Panc1 (cell line): ENCODE measurements around the gene MMAB. TPM values are rescaled to one million over a fixed set of nuclear protein-coding genes. Genes with fewer than 3 reads are reported as not detected.

Experiments
- ATAC-seq: fragments of 200-7000 bp; cut with Tn5 transposase; 2 replicates; pipeline ENCODE4 v1.9.1; 2020; ENCODE audit warnings: mild to moderate bottlenecking, moderate library complexity
- BruUV-seq: library from RNA; stranded (reverse); fragments of 400-500 nt; replicated peaks from 2 replicates; lab custom pipeline; 2021; lab: Mats Ljungman, UMichigan
- CTCF ChIA-PET: fragments of 300-600 bp; sonication (Branson Sonifier 250); formaldehyde crosslinking; loops from one replicate; lab custom pipeline; 2022; ENCODE audit warnings: antibody characterized with exemption; lab: Charles Lee
- POLR2A ChIA-PET: fragments of 300-600 bp; sonication (Branson Sonifier 250); formaldehyde crosslinking; loops from one replicate; lab custom pipeline; 2022; ENCODE audit warnings: antibody characterized with exemption; lab: Charles Lee
- DNase-seq: peaks from one replicate; pipeline ENCODE4 v3.0.0-alpha.2; 2010; ENCODE audit warnings: low read depth, low spot score
- H3K27ac ChIP-seq: 2 replicates; pipeline ENCODE4 v1.5.1; 2011; ENCODE audit warnings: mild to moderate bottlenecking, low read length, inconsistent platforms
- H3K27me3 ChIP-seq: fragments of 200-500 bp; sonication (Bioruptor generic); 2 replicates; pipeline ENCODE4 v1.6.0; 2014; ENCODE audit warnings: low read length, inconsistent platforms; ENCODE audit not compliant: control insufficient read depth, insufficient read depth
- H3K36me3 ChIP-seq: fragments of 200-500 bp; sonication (Bioruptor generic); 2 replicates; pipeline ENCODE4 v1.5.1; 2014; ENCODE audit warnings: inconsistent platforms, mild to moderate bottlenecking, low read length, moderate library complexity; ENCODE audit not compliant: control insufficient read depth, insufficient read depth
- H3K4me1 ChIP-seq: 2 replicates; pipeline ENCODE4 v1.5.1; 2011; ENCODE audit warnings: inconsistent platforms, mild to moderate bottlenecking, low read length, moderate library complexity; ENCODE audit not compliant: control insufficient read depth, insufficient read depth
- H3K4me3 ChIP-seq, 2 experiments: 2 replicates each; pipeline ENCODE4 v1.5.1; 2011 to 2012; ENCODE audit warnings: low read depth in 2 of 2, low read length in 2 of 2, mild to moderate bottlenecking in 2 of 2, inconsistent platforms in 1 of 2, moderate library complexity in 1 of 2
- H3K9me3 ChIP-seq: fragments of 200-500 bp; sonication (Bioruptor generic); 2 replicates; pipeline ENCODE4 v1.5.1; 2014; ENCODE audit warnings: low read depth, mild to moderate bottlenecking, inconsistent platforms, low read length, moderate library complexity; ENCODE audit not compliant: control insufficient read depth, insufficient read depth
- POLR2AphosphoS5 ChIP-seq: IDR thresholded peaks from 2 replicates; pipeline ENCODE4 v1.6.1; 2012; ENCODE audit warnings: mild to moderate bottlenecking, low read depth, low read length, moderate library complexity
- SIN3A ChIP-seq: IDR thresholded peaks from 2 replicates; pipeline ENCODE4 v1.6.1; 2012; ENCODE audit warnings: low read depth, mild to moderate bottlenecking, low read length, moderate library complexity, borderline replicate concordance; ENCODE audit not compliant: insufficient read depth
- TCF7L2 ChIP-seq: IDR thresholded peaks from 2 replicates; pipeline ENCODE4 v1.6.1; 2011; ENCODE audit warnings: mild to moderate bottlenecking, low read depth, low read length, inconsistent platforms
- in situ Hi-C: cut with HindIII; loops from 2 replicates; pipeline ENCODE4 v1.10.0; 2016; ENCODE audit warnings: low sequenced_read_pairs, low pct_unique_long_range_greater_than_20kb
- intact Hi-C: fragments of 100-400 bp; cut with micrococcal nuclease; formaldehyde crosslinking; loops from one replicate; pipeline ENCODE4 v1.10.0; 2022; ENCODE audit not compliant: unreplicated experiment
- total RNA-seq: library from RNA; stranded (reverse); gene quantifications from one replicate; pipeline ENCODE4 v1.2.1, GENCODE V29; 2021; ENCODE audit not compliant: unreplicated experiment
- TF ChIP-seq, protein P1 (sequence below): fragments of 450-650 bp; IDR thresholded peaks from 2 replicates; pipeline ENCODE4 v1.5.1; 2017; ENCODE audit warnings: mild to moderate bottlenecking
- TF ChIP-seq, protein P2 (sequence below), 2 experiments: IDR thresholded peaks; 2 replicates each; pipeline ENCODE4 v1.6.1; 2011 to 2012; ENCODE audit warnings: low read depth in 2 of 2, control low read depth in 1 of 2, low read length in 1 of 2, mild to moderate bottlenecking in 1 of 2, moderate library complexity in 1 of 2; ENCODE audit not compliant: insufficient read depth in 1 of 2

The MMAB gene
- total RNA-seq, 1 experiment from 2014 or later: 58.6 TPM

DNA sequence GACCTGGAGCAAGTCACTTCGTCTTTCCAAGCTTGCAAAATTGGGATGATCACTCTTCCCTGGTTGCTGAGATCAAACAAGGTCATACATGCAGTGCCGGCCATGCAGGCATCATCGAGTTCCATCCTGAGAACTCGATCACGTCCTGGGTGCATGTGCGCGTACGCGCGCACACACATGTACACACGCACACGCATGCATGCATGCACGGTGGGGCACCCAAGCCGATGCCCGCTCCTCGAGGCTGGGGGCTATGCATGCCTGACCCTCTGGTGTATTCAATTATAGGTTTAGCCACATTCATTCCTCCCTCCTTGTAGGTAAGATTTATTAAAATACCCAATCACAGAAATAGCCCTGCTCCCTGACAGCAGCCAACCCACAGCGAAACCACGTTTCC lies 26.0 kb downstream of the MMAB start:
- ATAC-seq (no peak), DNase-seq (no peak)
- no peak for TF ChIP-seq SIN3A
- TF ChIP-seq, protein P1, sequence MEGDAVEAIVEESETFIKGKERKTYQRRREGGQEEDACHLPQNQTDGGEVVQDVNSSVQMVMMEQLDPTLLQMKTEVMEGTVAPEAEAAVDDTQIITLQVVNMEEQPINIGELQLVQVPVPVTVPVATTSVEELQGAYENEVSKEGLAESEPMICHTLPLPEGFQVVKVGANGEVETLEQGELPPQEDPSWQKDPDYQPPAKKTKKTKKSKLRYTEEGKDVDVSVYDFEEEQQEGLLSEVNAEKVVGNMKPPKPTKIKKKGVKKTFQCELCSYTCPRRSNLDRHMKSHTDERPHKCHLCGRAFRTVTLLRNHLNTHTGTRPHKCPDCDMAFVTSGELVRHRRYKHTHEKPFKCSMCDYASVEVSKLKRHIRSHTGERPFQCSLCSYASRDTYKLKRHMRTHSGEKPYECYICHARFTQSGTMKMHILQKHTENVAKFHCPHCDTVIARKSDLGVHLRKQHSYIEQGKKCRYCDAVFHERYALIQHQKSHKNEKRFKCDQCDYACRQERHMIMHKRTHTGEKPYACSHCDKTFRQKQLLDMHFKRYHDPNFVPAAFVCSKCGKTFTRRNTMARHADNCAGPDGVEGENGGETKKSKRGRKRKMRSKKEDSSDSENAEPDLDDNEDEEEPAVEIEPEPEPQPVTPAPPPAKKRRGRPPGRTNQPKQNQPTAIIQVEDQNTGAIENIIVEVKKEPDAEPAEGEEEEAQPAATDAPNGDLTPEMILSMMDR: no peak
- no peak for TF ChIP-seq TCF7L2
- no peak for TF ChIP-seq POLR2AphosphoS5
- TF ChIP-seq, protein P2, sequence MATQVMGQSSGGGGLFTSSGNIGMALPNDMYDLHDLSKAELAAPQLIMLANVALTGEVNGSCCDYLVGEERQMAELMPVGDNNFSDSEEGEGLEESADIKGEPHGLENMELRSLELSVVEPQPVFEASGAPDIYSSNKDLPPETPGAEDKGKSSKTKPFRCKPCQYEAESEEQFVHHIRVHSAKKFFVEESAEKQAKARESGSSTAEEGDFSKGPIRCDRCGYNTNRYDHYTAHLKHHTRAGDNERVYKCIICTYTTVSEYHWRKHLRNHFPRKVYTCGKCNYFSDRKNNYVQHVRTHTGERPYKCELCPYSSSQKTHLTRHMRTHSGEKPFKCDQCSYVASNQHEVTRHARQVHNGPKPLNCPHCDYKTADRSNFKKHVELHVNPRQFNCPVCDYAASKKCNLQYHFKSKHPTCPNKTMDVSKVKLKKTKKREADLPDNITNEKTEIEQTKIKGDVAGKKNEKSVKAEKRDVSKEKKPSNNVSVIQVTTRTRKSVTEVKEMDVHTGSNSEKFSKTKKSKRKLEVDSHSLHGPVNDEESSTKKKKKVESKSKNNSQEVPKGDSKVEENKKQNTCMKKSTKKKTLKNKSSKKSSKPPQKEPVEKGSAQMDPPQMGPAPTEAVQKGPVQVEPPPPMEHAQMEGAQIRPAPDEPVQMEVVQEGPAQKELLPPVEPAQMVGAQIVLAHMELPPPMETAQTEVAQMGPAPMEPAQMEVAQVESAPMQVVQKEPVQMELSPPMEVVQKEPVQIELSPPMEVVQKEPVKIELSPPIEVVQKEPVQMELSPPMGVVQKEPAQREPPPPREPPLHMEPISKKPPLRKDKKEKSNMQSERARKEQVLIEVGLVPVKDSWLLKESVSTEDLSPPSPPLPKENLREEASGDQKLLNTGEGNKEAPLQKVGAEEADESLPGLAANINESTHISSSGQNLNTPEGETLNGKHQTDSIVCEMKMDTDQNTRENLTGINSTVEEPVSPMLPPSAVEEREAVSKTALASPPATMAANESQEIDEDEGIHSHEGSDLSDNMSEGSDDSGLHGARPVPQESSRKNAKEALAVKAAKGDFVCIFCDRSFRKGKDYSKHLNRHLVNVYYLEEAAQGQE (IDR thresholded peaks at IDR 0.05; ENCODE audit: insufficient read depth in 1 of 2, low read depth in 2 of 2, low read length in 1 of 2): no peak
- ChIA-PET CTCF (interaction anchor here (0.6 kb wide), 1 partner anchor 283 kb away, joined by 11 read pairs; no protein-coding TSS in a partner anchor), POLR2A (no interaction called here)
- no peak overlapping the region for H3K4me3 ChIP-seq
- BruUV-seq: no TSS peak
- H3K36me3 ChIP-seq: no peaks in the 10 kb centered on the region
- in situ Hi-C loops: no loop called here
- intact Hi-C loops: no loop called here
- H3K27ac ChIP-seq: no peak overlapping the region
- no peaks in the 10 kb centered on the region for H3K4me1 ChIP-seq
- H3K27me3 ChIP-seq: peaks cover 14% of the 10 kb centered on the region
- H3K9me3 ChIP-seq: no peaks in the 10 kb centered on the region

DNA sequence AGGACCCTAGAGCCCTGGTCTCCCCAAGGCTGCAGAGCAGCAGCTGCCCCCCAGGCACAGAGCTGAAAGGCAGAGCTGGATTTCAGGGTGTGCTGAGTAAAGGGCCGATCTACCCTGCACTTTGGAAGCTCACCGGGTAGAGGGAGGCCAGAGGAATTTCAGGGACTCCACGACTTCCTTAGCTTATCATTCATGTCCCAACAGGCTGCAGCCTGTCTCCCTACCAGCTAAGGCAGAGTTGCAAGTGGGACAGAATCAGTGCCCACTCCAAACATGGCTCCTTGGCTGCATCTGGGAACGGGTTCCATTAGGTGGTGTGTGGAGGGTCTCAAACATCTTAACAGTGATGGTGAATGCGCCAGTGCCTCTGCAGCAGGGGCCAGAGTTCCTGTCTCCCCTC lies 27.5 kb downstream of the MMAB start:
- ATAC-seq: no peak
- H3K27me3 ChIP-seq: peaks cover 12% of the 10 kb centered on the region
- TF ChIP-seq, protein P2 (IDR thresholded peaks at IDR 0.05; ENCODE audit: insufficient read depth in 1 of 2, low read depth in 2 of 2, low read length in 1 of 2): no peak
- TF ChIP-seq TCF7L2 (no peak), POLR2AphosphoS5 (no peak), SIN3A (no peak)
- TF ChIP-seq, protein P1: no peak
- intact Hi-C loops (no loop called here), in situ Hi-C loops (no loop called here)
- no peaks in the 10 kb centered on the region for H3K4me1 ChIP-seq
- POLR2A ChIA-PET: no interaction called here
- CTCF ChIA-PET: no interaction called here
- DNase-seq: no peak
- no peaks in the 10 kb centered on the region for H3K36me3 ChIP-seq
- no TSS peak for BruUV-seq
- no peaks in the 10 kb centered on the region for H3K9me3 ChIP-seq
- no peak overlapping the region for H3K27ac ChIP-seq
- H3K4me3 ChIP-seq: no peak overlapping the region
